ENCODE data around the gene SPC24.

SPC24 gene

DNA sequence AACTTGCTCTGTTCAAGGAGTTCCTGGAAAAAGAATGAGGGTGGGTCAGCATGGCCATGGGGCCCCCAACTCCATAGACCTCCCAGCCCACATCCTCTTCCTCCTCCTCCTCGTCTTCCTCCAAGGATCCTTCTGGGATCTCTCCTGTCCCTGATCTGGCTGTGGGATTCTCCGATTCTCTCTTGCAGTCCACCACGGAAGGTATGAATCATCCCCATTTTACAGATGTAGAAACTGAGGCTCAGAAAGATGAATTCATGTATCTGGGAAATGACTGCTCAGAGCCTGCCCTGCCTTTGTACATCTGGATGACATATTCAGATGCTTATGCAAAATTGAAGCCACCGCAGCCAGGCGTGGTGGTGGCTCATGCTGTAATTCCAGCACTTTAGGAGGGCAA, 43.9 kb upstream of the SPC24 start:
- no CpG with 5 or more reads among the region's 5 CpGs for WGBS (ENCODE audit: extremely low coverage, insufficient coverage, insufficient read length)
- Histone ChIP-seq H3K36me3 (ENCODE audit: control insufficient read depth in 1 of 2, insufficient read depth in 2 of 2, low read length in 2 of 2) (peaks cover 6 to 10% of the 10 kb centered on the region in 2 experiments), H2AK5ac (ENCODE audit: low read length) (no peak overlapping the region)

DNA sequence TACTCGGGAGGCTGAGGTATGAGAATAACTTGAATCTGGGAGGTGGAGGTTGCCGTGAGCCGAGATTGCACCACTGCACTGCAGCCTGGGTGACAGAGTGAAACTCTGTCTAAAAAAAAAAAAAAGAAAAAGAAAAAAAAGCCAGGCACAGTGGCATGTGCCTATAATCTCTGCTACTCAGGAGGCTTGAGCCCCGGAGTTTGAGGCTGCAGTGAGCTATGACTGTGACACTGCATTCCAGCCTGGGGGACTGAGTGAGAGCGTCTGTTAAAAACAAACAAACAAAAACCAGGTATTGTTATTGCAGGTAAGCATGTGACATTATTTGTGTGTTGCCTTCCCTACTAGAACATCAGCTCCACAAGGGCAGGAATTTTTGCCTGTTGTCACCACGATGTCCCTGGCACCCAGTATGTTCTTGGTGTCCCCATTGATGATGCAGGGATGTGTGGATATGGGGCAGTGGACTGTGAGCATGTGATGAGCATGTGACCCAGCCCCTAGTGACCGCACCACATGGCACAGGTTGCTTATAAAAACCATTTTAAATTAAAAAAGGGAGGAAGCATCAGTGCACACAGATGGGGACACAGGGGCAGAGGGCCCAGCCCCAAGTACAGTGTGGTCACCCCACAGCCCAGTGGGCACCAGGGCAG, 43.3 kb upstream of the SPC24 start:
- no peak overlapping the region for H3K23ac ChIP-seq (ENCODE audit: low read length)
- no peak overlapping the region for H2AK5ac ChIP-seq (ENCODE audit: low read length)
- peak in 1 of 2 donors; percentile 16 for DNase-seq
- no peak overlapping the region for H2AFZ ChIP-seq (ENCODE audit: insufficient read depth, low read length, poor library complexity)
- H3K4me2 ChIP-seq (ENCODE audit: low read length), result no peak overlapping the region
- no CpG with 5 or more reads among the region's 7 CpGs for WGBS (ENCODE audit: extremely low coverage, insufficient coverage, insufficient read length)
- no peak overlapping the region for H3K4me3 ChIP-seq (ENCODE audit: low read depth, low read length)
- H3K36me3 ChIP-seq (ENCODE audit: control insufficient read depth in 1 of 2, insufficient read depth in 2 of 2, low read length in 2 of 2), result peaks cover 6 to 11% of the 10 kb centered on the region in 2 experiments
- no peaks in the 10 kb centered on the region for H3K27me3 ChIP-seq (ENCODE audit: insufficient read depth, low read length)
- H3K79me1 ChIP-seq (ENCODE audit: low read length), result peaks cover 5% of the 10 kb centered on the region
- peaks cover 2 to 11% of the 10 kb centered on the region in 2 experiments for H3K4me1 ChIP-seq (ENCODE audit: control insufficient read depth in 1 of 2, insufficient read depth in 2 of 2, low read length in 2 of 2)
- H3K18ac ChIP-seq (ENCODE audit: low read length), result no peak overlapping the region
- no peak overlapping the region for H4K91ac ChIP-seq (ENCODE audit: low read depth, low read length)
- no peak overlapping the region for H4K12ac ChIP-seq (ENCODE audit: low read depth, low read length)
- H3K4ac ChIP-seq (ENCODE audit: low read depth, low read length), result no peak overlapping the region
- no peak overlapping the region for H3K27ac ChIP-seq (ENCODE audit: low read depth, low read length)
- no peak overlapping the region for H2BK120ac ChIP-seq (ENCODE audit: insufficient read depth, low read length, poor library complexity)
- no peak overlapping the region for H2BK5ac ChIP-seq (ENCODE audit: low read depth, low read length, poor library complexity)
- peaks cover 2% of the 10 kb centered on the region for H3K9me3 ChIP-seq (ENCODE audit: insufficient read depth, low read depth, low read length)
- H3K9ac ChIP-seq (ENCODE audit: low read length), result no peak overlapping the region
- peak overlapping the region; percentile 27 for H2BK12ac ChIP-seq (ENCODE audit: low read length)
- H4K8ac ChIP-seq (ENCODE audit: low read depth, low read length), result no peak overlapping the region
- no peak overlapping the region for H3K14ac ChIP-seq (ENCODE audit: low read length)
- peaks cover 5% of the 10 kb centered on the region for H3K79me2 ChIP-seq (ENCODE audit: control insufficient read depth, insufficient read depth, low read length, poor library complexity)

More for the DNA sequence above, 43.9 kb upstream of the SPC24 start:
- no peaks in the 10 kb centered on the region for H3K27me3 ChIP-seq (ENCODE audit: insufficient read depth, low read length)
- H3K4me2 ChIP-seq (ENCODE audit: low read length), result no peak overlapping the region
- H3K23ac ChIP-seq (ENCODE audit: low read length), result no peak overlapping the region
- no peak overlapping the region for H2BK12ac ChIP-seq (ENCODE audit: low read length)
- H3K9me3 ChIP-seq (ENCODE audit: insufficient read depth, low read depth, low read length), result peaks cover 2% of the 10 kb centered on the region
- no peak overlapping the region for H2BK120ac ChIP-seq (ENCODE audit: insufficient read depth, low read length, poor library complexity)
- no peak overlapping the region for H2BK5ac ChIP-seq (ENCODE audit: low read depth, low read length, poor library complexity)
- H4K91ac ChIP-seq (ENCODE audit: low read depth, low read length), result no peak overlapping the region
- no peak overlapping the region for H3K4me3 ChIP-seq (ENCODE audit: low read depth, low read length)
- H3K4me1 ChIP-seq (ENCODE audit: control insufficient read depth in 1 of 2, insufficient read depth in 2 of 2, low read length in 2 of 2), result peaks cover 2 to 11% of the 10 kb centered on the region in 2 experiments
- no peak overlapping the region for H4K8ac ChIP-seq (ENCODE audit: low read depth, low read length)
- H3K4ac ChIP-seq (ENCODE audit: low read depth, low read length), result no peak overlapping the region
- no peak overlapping the region for H4K12ac ChIP-seq (ENCODE audit: low read depth, low read length)
- H3K79me1 ChIP-seq (ENCODE audit: low read length), result peaks cover 5% of the 10 kb centered on the region
- DNase-seq, result no peak
- H3K27ac ChIP-seq (ENCODE audit: low read depth, low read length), result no peak overlapping the region
- H3K18ac ChIP-seq (ENCODE audit: low read length), result no peak overlapping the region
- no peak overlapping the region for H2AFZ ChIP-seq (ENCODE audit: insufficient read depth, low read length, poor library complexity)
- H3K14ac ChIP-seq (ENCODE audit: low read length), result no peak overlapping the region
- H3K9ac ChIP-seq (ENCODE audit: low read length), result no peak overlapping the region
- peaks cover 5% of the 10 kb centered on the region for H3K79me2 ChIP-seq (ENCODE audit: control insufficient read depth, insufficient read depth, low read length, poor library complexity)

- H4K12ac ChIP-seq (ENCODE audit: low read depth, low read length), result no peak overlapping the region
- no peak overlapping the region for H3K4me3 ChIP-seq (ENCODE audit: low read depth, low read length)
- peak overlapping the region; percentile 63 for H3K4me2 ChIP-seq (ENCODE audit: low read length)
- H3K4ac ChIP-seq (ENCODE audit: low read depth, low read length), result no peak overlapping the region
- H3K9ac ChIP-seq (ENCODE audit: low read length), result no peak overlapping the region
- H3K9me3 ChIP-seq (ENCODE audit: insufficient read depth, low read depth, low read length), result peaks cover 2% of the 10 kb centered on the region
- H3K27me3 ChIP-seq (ENCODE audit: insufficient read depth, low read length), result no peaks in the 10 kb centered on the region
- H3K4me1 ChIP-seq (ENCODE audit: control insufficient read depth in 1 of 2, insufficient read depth in 2 of 2, low read length in 2 of 2), result peaks cover 2 to 9% of the 10 kb centered on the region in 2 experiments
- no peak overlapping the region for H2BK5ac ChIP-seq (ENCODE audit: low read depth, low read length, poor library complexity)
- H3K18ac ChIP-seq (ENCODE audit: low read length), result no peak overlapping the region
- H2BK12ac ChIP-seq (ENCODE audit: low read length), result no peak overlapping the region
- H2BK120ac ChIP-seq (ENCODE audit: insufficient read depth, low read length, poor library complexity), result no peak overlapping the region
- peaks cover 5% of the 10 kb centered on the region for H3K79me1 ChIP-seq (ENCODE audit: low read length)
- DNase-seq, result no peak
- H2AK5ac ChIP-seq (ENCODE audit: low read length), result no peak overlapping the region
- H3K36me3 ChIP-seq (ENCODE audit: control insufficient read depth in 1 of 2, insufficient read depth in 2 of 2, low read length in 2 of 2), result peaks cover 13 to 19% of the 10 kb centered on the region in 2 experiments
- H3K79me2 ChIP-seq (ENCODE audit: control insufficient read depth, insufficient read depth, low read length, poor library complexity), result peaks cover 5% of the 10 kb centered on the region
- H2AFZ ChIP-seq (ENCODE audit: insufficient read depth, low read length, poor library complexity), result no peak overlapping the region
- no peak overlapping the region for H4K91ac ChIP-seq (ENCODE audit: low read depth, low read length)
- H3K27ac ChIP-seq (ENCODE audit: low read depth, low read length), result peak overlapping the region; percentile 87
- H3K14ac ChIP-seq (ENCODE audit: low read length), result no peak overlapping the region
- no peak overlapping the region for H4K8ac ChIP-seq (ENCODE audit: low read depth, low read length)
- WGBS (ENCODE audit: extremely low coverage, insufficient coverage, insufficient read length), result no CpG with 5 or more reads among the region's 7 CpGs
- H3K23ac ChIP-seq (ENCODE audit: low read length), result no peak overlapping the region
These were observed 42.6 kb upstream of the SPC24 start for GRCh38 chr19:11198175-11198534.

DNA sequence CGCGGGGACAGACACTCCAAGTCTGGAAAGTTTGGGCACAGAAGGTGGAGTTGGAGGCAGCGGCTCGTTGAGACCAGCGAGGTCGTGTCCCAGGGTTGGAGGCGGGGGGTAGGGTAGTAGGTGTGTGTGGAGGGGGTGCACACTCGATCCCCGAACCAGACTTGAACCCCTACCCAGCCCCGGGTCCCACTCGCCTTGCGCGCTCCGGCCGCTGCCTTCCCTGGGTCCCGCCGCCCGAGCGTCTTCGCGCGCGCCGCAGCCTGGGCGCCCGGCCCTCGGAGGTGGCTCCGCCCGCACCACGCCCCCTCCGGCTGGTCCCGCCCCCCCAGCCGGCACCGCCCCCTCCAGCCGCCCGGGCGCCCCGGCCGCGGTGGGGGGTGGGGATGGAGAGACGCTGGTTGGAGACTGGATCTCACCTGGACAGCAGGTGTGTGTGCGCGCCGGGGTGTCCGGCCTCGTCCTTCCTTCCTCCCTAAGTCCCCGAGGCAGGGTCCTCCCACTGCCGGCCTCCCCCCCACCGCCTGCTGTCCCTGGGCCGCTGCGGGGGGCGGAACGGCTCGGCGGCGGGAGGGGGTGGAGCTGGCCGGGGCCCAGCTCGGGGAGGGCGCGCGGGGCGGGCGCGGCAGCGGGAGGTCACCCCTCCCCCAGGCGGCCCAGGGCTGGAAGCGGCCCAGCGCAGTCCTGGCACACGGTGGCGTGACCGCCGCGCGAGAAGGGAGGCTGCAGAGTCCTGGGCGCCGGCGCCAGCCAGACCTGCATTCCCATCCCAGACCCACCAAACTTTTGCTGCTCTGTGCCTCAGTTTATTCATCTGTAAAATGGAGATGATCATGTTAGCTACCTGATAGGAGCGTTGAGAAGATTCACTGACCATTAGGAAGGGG, 42.0 kb upstream of the SPC24 start, which contains the start of gene KANK2:
Gene KANK2 (minus strand): TSS at position 255 of the 884 bp plus-strand sequence. CDS start 3,034 bp downstream, outside the sequence.
- Histone ChIP-seq H3K36me3 (ENCODE audit: control insufficient read depth in 1 of 2, insufficient read depth in 2 of 2, low read length in 2 of 2) (peaks cover 20 to 25% of the 10 kb centered on the region in 2 experiments), H2BK5ac (ENCODE audit: low read depth, low read length, poor library complexity) (peak within 1 kb of the TSS; percentile 84), H4K91ac (ENCODE audit: low read depth, low read length) (peak within 1 kb of the TSS; percentile 83), H2AFZ (ENCODE audit: insufficient read depth, low read length, poor library complexity) (peak within 1 kb of the TSS; percentile 79), H3K27ac (ENCODE audit: low read depth, low read length) (peak within 1 kb of the TSS; percentile 87), H3K79me2 (ENCODE audit: control insufficient read depth, insufficient read depth, low read length, poor library complexity) (peaks cover 5% of the 10 kb centered on the region), H3K18ac (ENCODE audit: low read length) (peak within 1 kb of the TSS; percentile 92), H3K4ac (ENCODE audit: low read depth, low read length) (peak within 1 kb of the TSS; percentile 78), H4K12ac (ENCODE audit: low read depth, low read length) (peak within 1 kb of the TSS; percentile 73), H3K9me3 (ENCODE audit: insufficient read depth, low read depth, low read length) (peaks cover 2% of the 10 kb centered on the region), H3K23ac (ENCODE audit: low read length) (no peak within 1 kb of the TSS), H2BK12ac (ENCODE audit: low read length) (peak within 1 kb of the TSS; percentile 60), H3K4me3 (ENCODE audit: low read depth, low read length) (peak within 1 kb of the TSS; percentile 80), H3K4me1 (ENCODE audit: control insufficient read depth in 1 of 2, insufficient read depth in 2 of 2, low read length in 2 of 2) (peaks cover 2 to 9% of the 10 kb centered on the region in 2 experiments), H2AK5ac (ENCODE audit: low read length) (peak within 1 kb of the TSS; percentile 53), H3K79me1 (ENCODE audit: low read length) (peaks cover 5% of the 10 kb centered on the region), H3K27me3 (ENCODE audit: insufficient read depth, low read length) (no peaks in the 10 kb centered on the region), H4K8ac (ENCODE audit: low read depth, low read length) (peak within 1 kb of the TSS; percentile 64), H2BK120ac (ENCODE audit: insufficient read depth, low read length, poor library complexity) (peak within 1 kb of the TSS; percentile 83), H3K4me2 (ENCODE audit: low read length) (peak within 1 kb of the TSS; percentile 98), H3K14ac (ENCODE audit: low read length) (peak within 1 kb of the TSS; percentile 86), H3K9ac (ENCODE audit: low read length) (peak within 1 kb of the TSS; percentile 93)
- whole genome bisulfite sequencing (ENCODE audit: extremely low coverage, insufficient coverage, insufficient read length), result no CpG with 5 or more reads among the region's 78 CpGs
- DNase-seq, result peak; percentile 75 to 86
